Trophoblast cell (in vitro differentiated cells and primary cell): ENCODE results near the gene DDIT3.
A peak's percentile ranks its signal among the peaks of the same experiment; 100 is the strongest.

Source experiments
- DNase-seq, 2 donors: peaks; one replicate each; pipeline ENCODE4 v3.0.0-alpha.2; 2016
- H2AFZ ChIP-seq: 2 replicates; pipeline ENCODE4 v1.6.1; 2013; ENCODE audit warnings: low read length, moderate library complexity, mild to moderate bottlenecking; ENCODE audit not compliant: insufficient read depth, poor library complexity
- H2AK5ac ChIP-seq: 2 replicates; pipeline ENCODE4 v1.6.1; 2013; ENCODE audit warnings: mild to moderate bottlenecking, low read length
- H2BK120ac ChIP-seq: 2 replicates; pipeline ENCODE4 v1.6.1; 2013; ENCODE audit warnings: low read length, mild to moderate bottlenecking, moderate library complexity; ENCODE audit not compliant: insufficient read depth, poor library complexity
- H2BK12ac ChIP-seq: 2 replicates; pipeline ENCODE4 v1.6.1; 2013; ENCODE audit warnings: mild to moderate bottlenecking, low read length, moderate library complexity
- H2BK5ac ChIP-seq: 2 replicates; pipeline ENCODE4 v1.6.1; 2013; ENCODE audit warnings: low read length, low read depth, moderate library complexity, mild to moderate bottlenecking; ENCODE audit not compliant: poor library complexity
- H3K14ac ChIP-seq: 2 replicates; pipeline ENCODE4 v1.6.1; 2013; ENCODE audit warnings: mild to moderate bottlenecking, low read length
- H3K18ac ChIP-seq: 2 replicates; pipeline ENCODE4 v1.6.1; 2013; ENCODE audit warnings: mild to moderate bottlenecking, low read length
- H3K23ac ChIP-seq: 2 replicates; pipeline ENCODE4 v1.6.1; 2013; ENCODE audit warnings: low read length
- H3K27ac ChIP-seq: 2 replicates; pipeline ENCODE4 v1.5.1; 2013; ENCODE audit warnings: low read depth, mild to moderate bottlenecking, inconsistent platforms, low read length, moderate library complexity
- H3K27me3 ChIP-seq: 2 replicates; pipeline ENCODE4 v1.6.1; 2013; ENCODE audit warnings: inconsistent platforms, mild to moderate bottlenecking, low read length, moderate library complexity; ENCODE audit not compliant: insufficient read depth
- H3K36me3 ChIP-seq, 2 experiments: 1 replicate in 1 of 2; 2 replicates in 1 of 2; pipeline ENCODE4 v1.6.1; 2013; ENCODE audit warnings: low read length in 2 of 2, mild to moderate bottlenecking in 2 of 2, moderate library complexity in 1 of 2; ENCODE audit not compliant: insufficient read depth in 2 of 2, control insufficient read depth in 1 of 2
- H3K4ac ChIP-seq: 2 replicates; pipeline ENCODE4 v1.6.1; 2013; ENCODE audit warnings: low read depth, mild to moderate bottlenecking, low read length, moderate library complexity
- H3K4me1 ChIP-seq, 2 experiments: 1 replicate in 1 of 2; 2 replicates in 1 of 2; pipeline ENCODE4 v1.6.1; 2013; ENCODE audit warnings: low read length in 2 of 2, mild to moderate bottlenecking in 2 of 2, moderate library complexity in 1 of 2; ENCODE audit not compliant: insufficient read depth in 2 of 2, control insufficient read depth in 1 of 2
- H3K4me2 ChIP-seq: 2 replicates; pipeline ENCODE4 v1.6.1; 2013; ENCODE audit warnings: inconsistent platforms, mild to moderate bottlenecking, low read length, moderate library complexity
- H3K4me3 ChIP-seq: 2 replicates; pipeline ENCODE4 v1.5.1; 2013; ENCODE audit warnings: mild to moderate bottlenecking, low read depth, low read length, inconsistent platforms
- H3K79me1 ChIP-seq: one replicate; pipeline ENCODE4 v1.6.1; 2013; ENCODE audit warnings: low read length
- H3K79me2 ChIP-seq: 2 replicates; pipeline ENCODE4 v1.6.1; 2013; ENCODE audit warnings: low read length, mild to moderate bottlenecking; ENCODE audit not compliant: control insufficient read depth, insufficient read depth, poor library complexity
- H3K9ac ChIP-seq: 2 replicates; pipeline ENCODE4 v1.6.1; 2013; ENCODE audit warnings: mild to moderate bottlenecking, low read length
- H3K9me3 ChIP-seq: 2 replicates; pipeline ENCODE4 v1.6.1; 2013; ENCODE audit warnings: low read depth, mild to moderate bottlenecking, control low read depth, inconsistent platforms, low read length; ENCODE audit not compliant: insufficient read depth
- H4K12ac ChIP-seq: 2 replicates; pipeline ENCODE4 v1.6.1; 2013; ENCODE audit warnings: low read depth, mild to moderate bottlenecking, low read length, moderate library complexity
- H4K8ac ChIP-seq: 2 replicates; pipeline ENCODE4 v1.6.1; 2013; ENCODE audit warnings: low read depth, mild to moderate bottlenecking, low read length, moderate library complexity
- H4K91ac ChIP-seq: one replicate; pipeline ENCODE4 v1.6.1; 2013; ENCODE audit warnings: low read depth, mild to moderate bottlenecking, low read length, moderate library complexity
- WGBS: extraction: QIAGEN DNeasy Blood & Tissue Kit; methylation state at CpG from one replicate; pipeline ENCODE4 v1.1.7; 2013; ENCODE audit warnings: missing lambda C conversion rate; ENCODE audit not compliant: insufficient read length, insufficient coverage; ENCODE audit errors: extremely low coverage; 5-methylcytosine and 5-hydroxymethylcytosine counted together

DDIT3 gene

DNA sequence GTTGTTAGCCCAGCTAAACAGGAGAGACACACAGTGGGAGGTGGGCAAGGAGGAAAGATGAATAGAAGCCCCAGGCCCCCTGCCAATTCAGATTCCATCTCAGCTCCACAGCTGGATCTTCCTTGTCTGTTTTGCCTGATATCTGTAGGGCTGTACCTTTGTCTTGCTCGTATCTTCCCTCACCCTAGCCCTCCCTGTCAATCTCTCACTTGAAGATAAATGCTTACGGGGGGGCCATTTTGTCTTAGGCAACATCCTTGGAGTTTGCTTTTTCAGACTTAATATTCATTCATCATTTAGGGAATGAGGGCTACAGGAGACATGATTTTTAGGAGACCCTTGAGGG, 32.0 kb upstream of the DDIT3 start:
- H3K14ac ChIP-seq, result no peak overlapping the region
- H3K4me3 ChIP-seq, result no peak overlapping the region
- peaks cover 3% of the 10 kb centered on the region for H3K9me3 ChIP-seq
- H3K9ac ChIP-seq, result no peak overlapping the region
- H3K4me2 ChIP-seq, result no peak overlapping the region
- H3K23ac ChIP-seq, result no peak overlapping the region
- no peak overlapping the region for H2AFZ ChIP-seq
- no peak overlapping the region for H4K8ac ChIP-seq
- no peak overlapping the region for H2BK5ac ChIP-seq
- WGBS, result no CpG with 5 or more reads among the region's 2 CpGs
- peaks cover 3 to 7% of the 10 kb centered on the region in 2 experiments for H3K4me1 ChIP-seq
- H3K27me3 ChIP-seq, result peaks cover 22% of the 10 kb centered on the region
- H3K4ac ChIP-seq, result no peak overlapping the region
- no peak overlapping the region for H2BK120ac ChIP-seq
- no peaks in the 10 kb centered on the region for H3K79me1 ChIP-seq
- H2AK5ac ChIP-seq, result no peak overlapping the region
- H3K27ac ChIP-seq, result no peak overlapping the region
- no peak overlapping the region for H3K18ac ChIP-seq
- no peak for DNase-seq
- H4K91ac ChIP-seq, result no peak overlapping the region
- no peak overlapping the region for H4K12ac ChIP-seq
- H2BK12ac ChIP-seq, result no peak overlapping the region
- no peaks in the 10 kb centered on the region for H3K36me3 ChIP-seq
- no peaks in the 10 kb centered on the region for H3K79me2 ChIP-seq

- no CpG with 5 or more reads among the region's 3 CpGs for WGBS
- H3K36me3 ChIP-seq, result no peaks in the 10 kb centered on the region
- no peak overlapping the region for H3K27ac ChIP-seq
- no peak overlapping the region for H3K18ac ChIP-seq
- H3K9ac ChIP-seq, result no peak overlapping the region
- no peak overlapping the region for H2BK5ac ChIP-seq
- no peak overlapping the region for H3K4ac ChIP-seq
- H4K8ac ChIP-seq, result no peak overlapping the region
- peaks cover 3% of the 10 kb centered on the region for H3K9me3 ChIP-seq
- no peak overlapping the region for H3K23ac ChIP-seq
- H3K4me1 ChIP-seq, result peaks cover 3 to 7% of the 10 kb centered on the region in 2 experiments
- peaks cover 22% of the 10 kb centered on the region for H3K27me3 ChIP-seq
- no peak overlapping the region for H3K14ac ChIP-seq
- H4K91ac ChIP-seq, result no peak overlapping the region
- no peak overlapping the region for H3K4me3 ChIP-seq
- H3K79me2 ChIP-seq, result peaks cover 2% of the 10 kb centered on the region
- no peak overlapping the region for H3K4me2 ChIP-seq
- H2AK5ac ChIP-seq, result no peak overlapping the region
- no peak overlapping the region for H2BK120ac ChIP-seq
- no peak overlapping the region for H2AFZ ChIP-seq
- no peak for DNase-seq
- H3K79me1 ChIP-seq, result peaks cover 2% of the 10 kb centered on the region
- H2BK12ac ChIP-seq, result no peak overlapping the region
- H4K12ac ChIP-seq, result no peak overlapping the region
Observed at GRCh38 chr12:57551637-57552305, 31.5 kb upstream of the DDIT3 start.

- no peak overlapping the region for H4K91ac ChIP-seq
- H3K27ac ChIP-seq, result no peak overlapping the region
- no peak overlapping the region for H3K4me2 ChIP-seq
- H3K4me3 ChIP-seq, result no peak overlapping the region
- H3K18ac ChIP-seq, result no peak overlapping the region
- no peak overlapping the region for H2AFZ ChIP-seq
- no CpG with 5 or more reads among the region's 7 CpGs for WGBS
- no peak overlapping the region for H3K14ac ChIP-seq
- no peak for DNase-seq
- peaks cover 3% of the 10 kb centered on the region for H3K9me3 ChIP-seq
- H2BK120ac ChIP-seq, result no peak overlapping the region
- H3K23ac ChIP-seq, result no peak overlapping the region
- peaks cover 8 to 12% of the 10 kb centered on the region in 2 experiments for H3K4me1 ChIP-seq
- H3K79me1 ChIP-seq, result peaks cover 5% of the 10 kb centered on the region
- peaks cover 8% of the 10 kb centered on the region for H3K79me2 ChIP-seq
- H3K9ac ChIP-seq, result no peak overlapping the region
- H2BK12ac ChIP-seq, result no peak overlapping the region
- H3K27me3 ChIP-seq, result peaks cover 22% of the 10 kb centered on the region
- no peak overlapping the region for H4K8ac ChIP-seq
- H2AK5ac ChIP-seq, result no peak overlapping the region
- no peak overlapping the region for H4K12ac ChIP-seq
- no peak overlapping the region for H2BK5ac ChIP-seq
- no peaks in the 10 kb centered on the region for H3K36me3 ChIP-seq
- no peak overlapping the region for H3K4ac ChIP-seq
Observed at GRCh38 chr12:57550641-57551549, 30.6 kb upstream of the DDIT3 start.

GRCh38 chr12:57549909-57550640, 29.8 kb upstream of the DDIT3 start, which contains the start of gene KIF5A:
Gene KIF5A (plus strand): TSS chr12:57550044. CDS start chr12:57550272, 228 bp downstream.
- Histone ChIP-seq H3K4me2 (peak within 1 kb of the TSS; percentile 64), H2AFZ (peak within 1 kb of the TSS; percentile 76), H4K12ac (no peak within 1 kb of the TSS), H2BK12ac (no peak within 1 kb of the TSS), H2BK120ac (no peak within 1 kb of the TSS), H3K9me3 (peaks cover 3% of the 10 kb centered on the region), H3K14ac (no peak within 1 kb of the TSS), H3K9ac (no peak within 1 kb of the TSS), H4K8ac (no peak within 1 kb of the TSS), H3K18ac (no peak within 1 kb of the TSS), H3K79me2 (peaks cover 8% of the 10 kb centered on the region), H3K4me3 (peak within 1 kb of the TSS; percentile 5), H3K27ac (no peak within 1 kb of the TSS), H3K27me3 (peaks cover 22% of the 10 kb centered on the region), H3K79me1 (peaks cover 5% of the 10 kb centered on the region), H3K23ac (no peak within 1 kb of the TSS), H3K4ac (no peak within 1 kb of the TSS), H4K91ac (no peak within 1 kb of the TSS), H3K4me1 (peaks cover 11 to 15% of the 10 kb centered on the region in 2 experiments), H2BK5ac (no peak within 1 kb of the TSS), H2AK5ac (no peak within 1 kb of the TSS), H3K36me3 (no peaks in the 10 kb centered on the region)
- DNase-seq, result peak; percentile 17 to 58
- WGBS, result no CpG with 5 or more reads among the region's 52 CpGs
